Astrocyte (in vitro differentiated cells and primary cell): Measurements from ENCODE around the gene ENO2. TPM values are rescaled to one million over a fixed set of nuclear protein-coding genes. Genes with fewer than 3 reads are reported as not detected.
"Not testable (repeated sequence)": the region's sequence is repeated elsewhere in the genome, so short reads cannot be mapped to it uniquely, and the experiment has no call there.

Source experiments
- DNase-seq: peaks from one replicate; pipeline ENCODE4 v3.0.0-alpha.2; 2010; ENCODE audit warnings: low read depth
- FAIRE-seq: peaks from 2 replicates; lab custom pipeline; 2011; peaks lifted over from hg19 to GRCh38; lab: Jason Lieb, UNC
- H2AFZ ChIP-seq: 2 replicates; pipeline ENCODE4 v1.6.0; 2012; ENCODE audit warnings: low read depth, low read length, inconsistent platforms
- H3K27ac ChIP-seq: 2 replicates; pipeline ENCODE4 v1.5.1; 2011; ENCODE audit warnings: low read depth, low read length, inconsistent platforms
- H3K27me3 ChIP-seq: 2 replicates; pipeline ENCODE4 v1.6.0; 2011; ENCODE audit warnings: low read length, inconsistent platforms; ENCODE audit not compliant: insufficient read depth
- H3K36me3 ChIP-seq: 2 replicates; pipeline ENCODE4 v1.5.1; 2011; ENCODE audit warnings: low read length, inconsistent platforms; ENCODE audit not compliant: insufficient read depth
- H3K4me1 ChIP-seq: 2 replicates; pipeline ENCODE4 v1.5.1; 2011; ENCODE audit warnings: low read length, inconsistent platforms; ENCODE audit not compliant: insufficient read depth
- H3K4me2 ChIP-seq: 2 replicates; pipeline ENCODE4 v1.6.0; 2012; ENCODE audit warnings: low read length, inconsistent platforms
- H3K4me3 ChIP-seq: 2 replicates; pipeline ENCODE4 v1.5.1; 2011; ENCODE audit warnings: low read depth, mild to moderate bottlenecking, low read length, inconsistent platforms; ENCODE audit not compliant: insufficient read depth
- H3K79me2 ChIP-seq: 2 replicates; pipeline ENCODE4 v1.6.0; 2012; ENCODE audit warnings: mild to moderate bottlenecking, low read length, inconsistent platforms; ENCODE audit not compliant: insufficient read depth
- H3K9ac ChIP-seq: 2 replicates; pipeline ENCODE4 v1.6.0; 2012; ENCODE audit warnings: mild to moderate bottlenecking, low read length, inconsistent platforms
- H3K9me3 ChIP-seq: 2 replicates; pipeline ENCODE4 v1.5.1; 2012; ENCODE audit warnings: low read depth, mild to moderate bottlenecking, low read length, inconsistent platforms; ENCODE audit not compliant: insufficient read depth
- H4K20me1 ChIP-seq: 2 replicates; pipeline ENCODE4 v1.6.0; 2012; ENCODE audit warnings: low read length, inconsistent platforms; ENCODE audit not compliant: insufficient read depth
- H3K27ac Mint-ChIP-seq: one replicate; pipeline ENCODE4 v1.8.0; 2021; ENCODE audit warnings: mild to moderate bottlenecking, mixed read lengths; ENCODE audit not compliant: unreplicated experiment
- H3K27me3 Mint-ChIP-seq: one replicate; pipeline ENCODE4 v1.8.0; 2021; ENCODE audit warnings: low read depth, mixed read lengths; ENCODE audit not compliant: unreplicated experiment
- H3K36me3 Mint-ChIP-seq: one replicate; pipeline ENCODE4 v1.8.0; 2021; ENCODE audit warnings: low read depth, mixed read lengths; ENCODE audit not compliant: unreplicated experiment
- H3K4me1 Mint-ChIP-seq: one replicate; pipeline ENCODE4 v1.8.0; 2021; ENCODE audit warnings: low read depth, mixed read lengths; ENCODE audit not compliant: unreplicated experiment
- H3K4me3 Mint-ChIP-seq: one replicate; pipeline ENCODE4 v1.8.0; 2021; ENCODE audit warnings: mild to moderate bottlenecking, moderate library complexity, mixed read lengths; ENCODE audit not compliant: unreplicated experiment
- H3K9me3 Mint-ChIP-seq: one replicate; pipeline ENCODE4 v1.8.0; 2021; ENCODE audit warnings: mild to moderate bottlenecking, mixed read lengths; ENCODE audit not compliant: unreplicated experiment
- CTCF ChIP-seq: IDR thresholded peaks from 2 replicates; pipeline ENCODE4 v1.5.1; 2011; ENCODE audit warnings: low read depth, mild to moderate bottlenecking, inconsistent platforms, low read length, moderate library complexity; ENCODE audit not compliant: insufficient read depth
- EZH2 ChIP-seq: IDR thresholded peaks from 2 replicates; pipeline ENCODE4 v1.6.1; 2012; ENCODE audit warnings: mild to moderate bottlenecking, low read length, inconsistent platforms; ENCODE audit not compliant: insufficient read depth
- total RNA-seq: library from RNA; stranded (reverse); gene quantifications from 2 replicates; pipeline ENCODE4 v1.2.1, GENCODE V29; 2021

ENO2 gene
- total RNA-seq, 1 donor from 2014 or later, result 46.4 TPM

- Histone ChIP-seq H3K4me2 (no peak overlapping the region), H3K27me3 (no peaks in the 10 kb centered on the region), H3K4me3 (no peak overlapping the region), H3K9ac (no peak overlapping the region), H3K9me3 (no peaks in the 10 kb centered on the region), H4K20me1 (no peaks in the 10 kb centered on the region), H3K4me1 (no peaks in the 10 kb centered on the region), H3K27ac (no peak overlapping the region), H2AFZ (no peak overlapping the region), H3K36me3 (no peaks in the 10 kb centered on the region), H3K79me2 (no peaks in the 10 kb centered on the region)
- H3K4me3 Mint-ChIP-seq, result no peak overlapping the region
- no peaks in the 10 kb centered on the region for H3K9me3 Mint-ChIP-seq
- H3K4me1 Mint-ChIP-seq, result peaks cover 2% of the 10 kb centered on the region
- peaks cover 7% of the 10 kb centered on the region for H3K36me3 Mint-ChIP-seq
- TF ChIP-seq CTCF, result no peak
- no peak for TF ChIP-seq EZH2
- FAIRE-seq (no peak), DNase-seq (no peak)
- H3K27me3 Mint-ChIP-seq, result no peaks in the 10 kb centered on the region
- peak overlapping the region; percentile 18 for H3K27ac Mint-ChIP-seq
These were observed 31.1 kb upstream of the ENO2 start for GRCh38 chr12:6883252-6883651.

- Mint-ChIP-seq H3K27me3 (no peaks in the 10 kb centered on the region), H3K9me3 (no peaks in the 10 kb centered on the region), H3K36me3 (peaks cover 10% of the 10 kb centered on the region), H3K27ac (no peak overlapping the region), H3K4me1 (peaks cover 2% of the 10 kb centered on the region), H3K4me3 (no peak overlapping the region)
- Histone ChIP-seq H3K27me3 (no peaks in the 10 kb centered on the region), H3K36me3 (no peaks in the 10 kb centered on the region), H3K4me2 (no peak overlapping the region), H3K4me3 (no peak overlapping the region), H3K9me3 (no peaks in the 10 kb centered on the region), H3K27ac (no peak overlapping the region), H2AFZ (no peak overlapping the region), H4K20me1 (no peaks in the 10 kb centered on the region), H3K79me2 (no peaks in the 10 kb centered on the region), H3K9ac (no peak overlapping the region), H3K4me1 (no peaks in the 10 kb centered on the region)
- FAIRE-seq (no peak), DNase-seq (no peak)
- TF ChIP-seq EZH2 (no peak), CTCF (no peak)
These were observed 30.7 kb upstream of the ENO2 start for GRCh38 chr12:6883683-6884082.

GRCh38 chr12:6884539-6884938, 29.8 kb upstream of the ENO2 start:
- Histone ChIP-seq H3K36me3 (no peaks in the 10 kb centered on the region), H3K4me1 (no peaks in the 10 kb centered on the region), H4K20me1 (no peaks in the 10 kb centered on the region), H3K9me3 (no peaks in the 10 kb centered on the region), H3K27me3 (no peaks in the 10 kb centered on the region), H3K4me3 (no peak overlapping the region), H3K9ac (no peak overlapping the region), H3K79me2 (no peaks in the 10 kb centered on the region), H3K4me2 (no peak overlapping the region), H3K27ac (no peak overlapping the region), H2AFZ (no peak overlapping the region)
- Mint-ChIP-seq H3K4me3 (no peak overlapping the region), H3K9me3 (no peaks in the 10 kb centered on the region), H3K27ac (no peak overlapping the region), H3K4me1 (peaks cover 2% of the 10 kb centered on the region), H3K36me3 (peaks cover 10% of the 10 kb centered on the region), H3K27me3 (no peaks in the 10 kb centered on the region)
- DNase-seq (no peak), FAIRE-seq (no peak)
- TF ChIP-seq CTCF, result no peak
- no peak for TF ChIP-seq EZH2

DNA sequence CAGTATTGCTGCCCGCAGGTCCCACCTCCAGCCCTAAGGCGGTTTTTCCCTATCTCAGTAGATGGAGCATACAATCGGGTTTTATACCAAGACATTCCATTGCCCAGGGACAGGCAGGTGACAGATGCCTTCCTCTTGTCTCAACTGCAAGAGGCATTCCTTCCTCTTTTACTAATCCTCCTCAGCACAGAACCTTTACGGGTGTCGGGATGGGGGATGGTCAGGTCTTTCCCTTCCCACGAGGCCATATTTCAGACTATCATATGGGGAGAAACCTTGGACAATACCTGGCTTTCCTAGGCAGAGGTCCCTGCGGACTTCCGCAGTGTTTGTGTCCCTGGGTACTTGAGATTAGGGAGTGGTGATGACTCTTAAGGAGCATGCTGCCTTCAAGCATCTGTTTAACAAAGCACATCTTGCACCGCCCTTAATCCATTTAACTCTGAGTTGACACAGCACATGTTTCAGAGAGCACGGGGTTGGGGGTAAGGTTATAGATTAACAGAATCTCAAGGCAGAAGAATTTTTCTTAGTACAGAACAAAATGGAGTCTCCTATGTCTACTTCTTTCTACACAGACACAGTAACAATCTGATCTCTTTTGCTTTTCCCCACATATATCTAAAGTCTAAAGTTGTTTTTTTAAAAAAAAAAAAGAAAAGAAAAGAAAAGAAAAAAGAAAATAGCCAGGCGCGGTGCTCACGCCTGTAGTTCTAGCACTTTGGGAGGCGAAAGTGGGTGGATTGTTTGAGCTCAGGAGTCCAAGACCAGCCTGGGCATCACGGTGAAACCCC, 28.0 kb upstream of the ENO2 start:
- not testable (repeated sequence) for H3K79me2 ChIP-seq, H3K9ac ChIP-seq, H3K4me2 ChIP-seq, H3K27ac ChIP-seq, H3K4me3 ChIP-seq, H4K20me1 ChIP-seq, H3K36me3 Mint-ChIP-seq, H3K4me1 ChIP-seq, H3K36me3 ChIP-seq, H3K4me1 Mint-ChIP-seq, H3K27me3 Mint-ChIP-seq, H3K9me3 Mint-ChIP-seq, H3K27me3 ChIP-seq, H3K27ac Mint-ChIP-seq, DNase-seq, H3K9me3 ChIP-seq, FAIRE-seq, H2AFZ ChIP-seq
- peak overlapping the region; percentile 14 for H3K4me3 Mint-ChIP-seq
